ENCODE results near the gene SPOCK1.

The SPOCK1 gene

DNA sequence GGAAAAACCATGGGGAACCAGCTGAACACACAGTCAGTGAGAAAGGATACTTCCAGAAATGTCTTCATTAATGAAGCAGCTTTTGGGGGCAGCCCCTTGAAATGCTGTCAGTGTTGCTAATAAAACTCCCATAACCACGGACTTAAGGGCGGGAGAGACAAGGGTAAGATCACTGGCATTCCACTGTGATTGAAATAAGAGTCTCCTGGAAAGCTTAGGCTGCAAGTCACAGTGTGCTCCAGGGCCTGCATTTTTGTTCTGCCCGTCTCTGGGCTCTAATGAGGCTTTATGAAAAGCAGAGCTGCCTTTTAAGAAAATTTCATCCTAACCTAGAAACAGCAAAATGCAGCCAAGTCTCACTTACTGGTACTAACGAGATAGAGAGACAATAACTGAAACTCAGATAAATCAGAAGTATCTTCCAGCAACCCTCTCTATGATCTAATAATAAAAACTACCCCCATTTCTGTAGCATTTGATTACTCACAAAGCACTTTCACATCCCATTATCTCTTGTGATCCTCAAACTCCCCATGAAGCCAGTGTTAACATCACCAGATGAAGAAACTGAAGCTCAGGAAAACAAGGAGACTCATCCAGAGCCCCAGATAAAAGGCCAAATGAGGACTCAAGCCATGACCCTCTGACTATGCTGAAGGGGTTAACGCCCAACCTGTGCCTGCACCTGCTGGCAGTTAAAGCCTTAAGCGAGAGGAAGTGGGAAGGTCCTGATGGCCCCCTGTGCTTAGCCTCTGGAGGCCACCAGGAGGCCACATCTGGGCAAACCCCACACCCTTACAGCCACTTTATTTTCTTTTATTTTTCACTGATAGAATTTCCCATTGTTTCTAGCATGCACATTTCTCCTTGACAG, 37.5 kb downstream of the SPOCK1 start:
- Histone ChIP-seq H3K4me1 (ENCODE audit: control insufficient read depth, insufficient read depth, low read length) (no peaks in the 10 kb centered on the region), H3K27me3 (ENCODE audit: control insufficient read depth, insufficient read depth, low read length) (no peaks in the 10 kb centered on the region), H3K9ac (ENCODE audit: low read length) (no peak overlapping the region), H3K27ac (ENCODE audit: low read depth, low read length) (no peak overlapping the region), H3K36me3 (ENCODE audit: control insufficient read depth, insufficient read depth, low read length) (no peaks in the 10 kb centered on the region), H3K4me3 (ENCODE audit: low read length) (no peak overlapping the region)

DNA sequence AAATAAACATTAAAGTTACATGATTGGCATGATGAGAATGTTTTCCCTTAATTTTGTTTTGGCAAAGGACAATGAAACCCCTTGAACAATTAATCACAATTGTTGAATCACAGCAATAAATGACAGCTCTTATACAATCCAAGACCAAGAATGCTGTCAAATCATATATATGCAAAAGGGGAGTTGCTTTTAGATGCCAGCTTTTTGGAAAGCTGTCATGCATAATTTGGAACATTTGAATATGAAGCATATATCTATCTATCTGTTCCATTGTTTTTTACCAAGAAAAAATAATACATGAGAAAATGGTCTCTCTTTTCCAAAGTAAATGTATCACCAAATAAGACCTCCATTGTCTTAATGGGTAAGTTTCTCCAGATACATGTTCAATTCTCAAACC, 44.5 kb downstream of the SPOCK1 start:
- Histone ChIP-seq H3K36me3 (ENCODE audit: control insufficient read depth, insufficient read depth, low read length) (no peaks in the 10 kb centered on the region), H3K9ac (ENCODE audit: low read length) (no peak overlapping the region)

DNA sequence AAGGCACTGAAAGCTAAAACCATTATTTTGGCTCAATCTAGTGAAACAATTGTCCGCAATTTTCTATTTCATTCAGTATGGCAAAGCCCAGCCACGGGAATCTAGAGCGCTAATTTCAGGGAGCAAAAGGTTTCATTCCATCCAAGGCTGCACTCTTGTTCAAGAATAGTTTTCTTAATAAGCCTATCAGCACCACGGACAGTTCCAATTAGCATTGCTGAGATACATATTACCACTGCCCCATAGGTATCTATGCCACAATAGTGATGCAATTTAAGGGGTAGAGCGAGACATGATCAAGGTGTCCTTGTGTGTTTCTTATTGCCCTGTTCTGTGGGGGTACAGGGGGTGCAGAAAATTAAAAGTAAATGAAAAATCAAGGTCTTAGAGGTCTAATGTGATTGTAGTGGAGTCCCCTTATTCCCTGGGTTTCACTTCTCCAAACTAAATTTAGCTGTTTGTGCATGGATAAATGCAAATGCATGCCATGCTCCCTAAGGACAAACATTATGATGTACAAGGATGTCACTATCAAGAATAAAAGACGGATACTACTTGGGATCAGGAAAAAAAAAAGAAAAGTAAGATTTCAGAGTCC, 45.5 kb downstream of the SPOCK1 start:
- no peak overlapping the region for H3K9ac ChIP-seq (ENCODE audit: low read length)
- no peaks in the 10 kb centered on the region for H3K36me3 ChIP-seq (ENCODE audit: control insufficient read depth, insufficient read depth, low read length)
- no peaks in the 10 kb centered on the region for H3K27me3 ChIP-seq (ENCODE audit: control insufficient read depth, insufficient read depth, low read length)
- no peaks in the 10 kb centered on the region for H3K4me1 ChIP-seq (ENCODE audit: control insufficient read depth, insufficient read depth, low read length)
- no peak overlapping the region for H3K4me3 ChIP-seq (ENCODE audit: low read length)
- H3K27ac ChIP-seq (ENCODE audit: low read depth, low read length): no peak overlapping the region

More for the DNA sequence above, 44.5 kb downstream of the SPOCK1 start:
- Histone ChIP-seq H3K4me3 (ENCODE audit: low read length) (no peak overlapping the region), H3K27ac (ENCODE audit: low read depth, low read length) (no peak overlapping the region), H3K27me3 (ENCODE audit: control insufficient read depth, insufficient read depth, low read length) (no peaks in the 10 kb centered on the region), H3K4me1 (ENCODE audit: control insufficient read depth, insufficient read depth, low read length) (no peaks in the 10 kb centered on the region)

DNA sequence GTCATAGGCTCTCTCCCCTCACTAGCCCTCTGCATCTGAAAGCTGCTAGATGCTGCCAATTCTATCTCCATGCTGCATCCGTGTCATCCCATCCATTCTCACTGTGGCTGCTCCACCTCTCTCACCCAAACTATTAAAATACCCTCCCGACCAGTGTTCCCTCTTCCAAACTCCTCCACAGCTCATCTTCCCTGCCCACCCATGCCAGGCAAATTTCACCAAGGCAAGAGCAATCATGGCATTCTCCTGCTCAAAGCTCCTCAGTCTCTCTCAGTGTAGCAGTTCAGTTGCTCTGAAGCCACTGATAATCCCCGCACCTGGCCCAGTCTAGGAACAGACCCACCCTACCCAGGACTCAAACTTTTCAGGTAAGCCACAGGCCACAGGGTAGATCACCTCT, 48.4 kb downstream of the SPOCK1 start:
- Histone ChIP-seq H3K4me3 (ENCODE audit: low read length) (no peak overlapping the region), H3K27ac (ENCODE audit: low read depth, low read length) (no peak overlapping the region), H3K9ac (ENCODE audit: low read length) (no peak overlapping the region), H3K36me3 (ENCODE audit: control insufficient read depth, insufficient read depth, low read length) (no peaks in the 10 kb centered on the region), H3K27me3 (ENCODE audit: control insufficient read depth, insufficient read depth, low read length) (no peaks in the 10 kb centered on the region), H3K4me1 (ENCODE audit: control insufficient read depth, insufficient read depth, low read length) (no peaks in the 10 kb centered on the region)

DNA sequence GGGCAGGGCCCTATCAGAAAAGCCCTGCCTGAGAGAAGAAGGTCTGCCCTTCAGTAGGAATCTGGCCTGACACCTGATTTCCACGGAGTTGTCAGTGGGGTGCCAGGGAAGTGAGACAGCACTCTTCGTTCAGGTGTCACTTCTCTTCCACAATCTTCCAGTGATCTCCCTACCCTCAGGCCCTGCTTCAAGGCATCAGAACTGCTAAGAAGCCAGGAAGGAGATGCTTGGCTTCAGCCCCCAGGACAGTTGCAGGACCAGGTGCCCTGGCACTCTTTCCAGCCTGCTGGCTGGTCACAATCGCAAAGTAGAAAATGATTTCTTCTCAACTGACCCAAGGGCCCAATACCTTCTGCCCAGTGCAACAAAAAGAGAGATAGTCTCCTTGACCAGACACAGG, 50.3 kb downstream of the SPOCK1 start:
- H3K36me3 ChIP-seq (ENCODE audit: control insufficient read depth, insufficient read depth, low read length): no peaks in the 10 kb centered on the region
- H3K27ac ChIP-seq (ENCODE audit: low read depth, low read length): no peak overlapping the region
- no peak overlapping the region for H3K9ac ChIP-seq (ENCODE audit: low read length)
- H3K4me1 ChIP-seq (ENCODE audit: control insufficient read depth, insufficient read depth, low read length): no peaks in the 10 kb centered on the region
- no peak overlapping the region for H3K4me3 ChIP-seq (ENCODE audit: low read length)
- H3K27me3 ChIP-seq (ENCODE audit: control insufficient read depth, insufficient read depth, low read length): no peaks in the 10 kb centered on the region

DNA sequence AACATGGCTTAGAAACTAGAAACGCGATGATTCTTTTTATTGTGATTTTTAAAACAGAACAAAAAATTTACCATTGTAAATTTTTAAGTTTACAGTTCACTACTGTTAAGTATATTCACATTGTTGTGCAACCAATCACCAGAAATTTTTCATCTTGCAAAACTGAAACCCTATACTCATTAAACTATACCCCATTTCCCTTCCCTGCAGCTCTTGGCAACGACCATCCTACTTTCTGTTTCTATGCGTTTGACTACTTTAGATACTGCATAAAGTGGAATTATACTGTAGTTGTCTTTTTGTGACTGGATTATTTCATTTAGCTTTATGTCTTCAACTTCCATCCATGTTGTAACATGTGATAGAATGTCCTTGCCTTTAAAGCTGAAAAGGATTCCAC, 52.5 kb downstream of the SPOCK1 start:
- no peak overlapping the region for H3K27ac ChIP-seq (ENCODE audit: low read depth, low read length)

DNA sequence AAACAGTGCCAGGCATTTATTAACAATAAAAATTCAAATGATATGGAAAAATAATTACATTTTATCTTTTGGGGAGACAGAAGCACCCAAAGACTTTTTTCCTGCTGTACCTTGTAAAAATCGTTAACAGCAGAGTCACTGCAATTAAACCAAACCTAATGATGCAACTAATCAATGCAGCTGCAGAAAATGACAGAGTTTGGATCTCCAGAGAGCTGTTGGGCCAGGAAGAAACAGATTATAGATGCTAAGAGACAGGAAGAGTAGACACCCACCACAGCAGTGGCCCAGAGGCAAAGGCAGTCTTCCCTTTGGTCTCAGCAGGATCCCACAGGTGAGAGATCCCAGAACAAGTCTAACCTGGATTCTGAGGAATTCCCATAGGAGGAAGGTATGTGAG, 53.0 kb downstream of the SPOCK1 start:
- no peaks in the 10 kb centered on the region for H3K27me3 ChIP-seq (ENCODE audit: control insufficient read depth, insufficient read depth, low read length)
- no peak overlapping the region for H3K4me3 ChIP-seq (ENCODE audit: low read length)
- no peak overlapping the region for H3K9ac ChIP-seq (ENCODE audit: low read length)
- H3K27ac ChIP-seq (ENCODE audit: low read depth, low read length): no peak overlapping the region
- H3K36me3 ChIP-seq (ENCODE audit: control insufficient read depth, insufficient read depth, low read length): no peaks in the 10 kb centered on the region
- no peaks in the 10 kb centered on the region for H3K4me1 ChIP-seq (ENCODE audit: control insufficient read depth, insufficient read depth, low read length)

More for the DNA sequence above, 52.5 kb downstream of the SPOCK1 start:
- Histone ChIP-seq H3K4me3 (ENCODE audit: low read length) (no peak overlapping the region), H3K36me3 (ENCODE audit: control insufficient read depth, insufficient read depth, low read length) (no peaks in the 10 kb centered on the region), H3K4me1 (ENCODE audit: control insufficient read depth, insufficient read depth, low read length) (no peaks in the 10 kb centered on the region), H3K27me3 (ENCODE audit: control insufficient read depth, insufficient read depth, low read length) (no peaks in the 10 kb centered on the region), H3K9ac (ENCODE audit: low read length) (no peak overlapping the region)

DNA sequence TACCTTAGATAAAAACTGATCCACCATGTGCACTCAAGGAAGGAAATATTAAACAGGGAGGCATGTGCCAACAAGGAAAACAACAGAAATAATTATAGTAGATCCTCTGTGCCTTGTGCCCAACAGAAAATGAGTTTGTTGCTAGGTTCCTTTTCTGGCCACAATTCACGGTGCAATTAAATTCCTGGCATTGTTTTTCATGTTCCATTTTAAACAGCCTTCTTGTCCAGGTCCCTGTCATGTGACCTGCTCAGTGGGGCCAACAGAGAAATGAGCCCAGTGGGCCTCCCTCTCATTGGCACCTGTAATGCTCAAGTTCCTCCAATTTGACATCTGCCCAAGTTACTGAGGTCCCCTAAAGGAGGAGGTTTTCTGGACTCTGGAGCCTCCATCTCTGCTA, 56.5 kb downstream of the SPOCK1 start:
- H3K4me1 ChIP-seq (ENCODE audit: control insufficient read depth, insufficient read depth, low read length): no peaks in the 10 kb centered on the region
- no peak overlapping the region for H3K4me3 ChIP-seq (ENCODE audit: low read length)
- no peak overlapping the region for H3K27ac ChIP-seq (ENCODE audit: low read depth, low read length)
- H3K27me3 ChIP-seq (ENCODE audit: control insufficient read depth, insufficient read depth, low read length): no peaks in the 10 kb centered on the region
- H3K36me3 ChIP-seq (ENCODE audit: control insufficient read depth, insufficient read depth, low read length): no peaks in the 10 kb centered on the region
- no peak overlapping the region for H3K9ac ChIP-seq (ENCODE audit: low read length)

DNA sequence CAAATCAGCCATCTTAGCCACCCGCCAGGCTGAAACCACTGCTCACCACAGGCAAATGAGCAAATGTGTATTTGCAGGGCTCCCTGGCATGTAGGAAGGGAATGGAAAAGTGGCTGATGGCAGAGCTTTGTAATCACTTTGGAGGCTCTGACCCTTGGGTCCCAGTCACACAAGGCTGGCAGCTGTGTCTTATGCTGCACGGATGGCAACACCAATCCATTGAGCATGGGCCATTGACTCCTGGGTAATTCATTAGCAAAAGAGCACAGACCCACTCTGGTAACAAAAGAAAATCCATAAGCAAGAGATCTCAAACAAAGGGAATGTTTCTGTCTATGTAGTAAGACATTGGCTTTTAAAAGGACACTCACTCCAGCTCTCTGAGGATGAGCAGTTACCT, 57.6 kb downstream of the SPOCK1 start:
- H3K36me3 ChIP-seq (ENCODE audit: control insufficient read depth, insufficient read depth, low read length): no peaks in the 10 kb centered on the region
- H3K27me3 ChIP-seq (ENCODE audit: control insufficient read depth, insufficient read depth, low read length): no peaks in the 10 kb centered on the region
- no peak overlapping the region for H3K4me3 ChIP-seq (ENCODE audit: low read length)
- no peak overlapping the region for H3K9ac ChIP-seq (ENCODE audit: low read length)
- H3K4me1 ChIP-seq (ENCODE audit: control insufficient read depth, insufficient read depth, low read length): no peaks in the 10 kb centered on the region
- H3K27ac ChIP-seq (ENCODE audit: low read depth, low read length): no peak overlapping the region

DNA sequence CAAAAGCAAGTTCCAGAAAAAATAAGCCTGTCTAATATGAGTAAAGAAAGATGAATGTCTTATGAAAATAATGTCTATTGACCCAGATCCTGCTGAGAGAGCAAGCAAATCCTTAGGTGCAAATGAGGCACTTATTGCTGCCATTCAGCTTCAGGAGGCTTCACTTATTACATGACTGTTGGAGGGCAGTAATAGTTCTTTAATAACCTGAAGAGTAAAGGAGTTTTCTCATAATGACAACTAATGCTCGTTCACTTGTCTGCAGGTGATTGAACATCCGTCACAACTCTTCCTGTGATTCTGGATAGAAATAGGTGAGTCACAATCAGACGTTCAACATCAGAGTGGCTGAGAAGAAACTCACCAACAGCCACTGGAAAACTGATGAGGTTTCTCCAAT, 58.3 kb downstream of the SPOCK1 start:
- no peaks in the 10 kb centered on the region for H3K4me1 ChIP-seq (ENCODE audit: control insufficient read depth, insufficient read depth, low read length)
- H3K27me3 ChIP-seq (ENCODE audit: control insufficient read depth, insufficient read depth, low read length): no peaks in the 10 kb centered on the region

DNA sequence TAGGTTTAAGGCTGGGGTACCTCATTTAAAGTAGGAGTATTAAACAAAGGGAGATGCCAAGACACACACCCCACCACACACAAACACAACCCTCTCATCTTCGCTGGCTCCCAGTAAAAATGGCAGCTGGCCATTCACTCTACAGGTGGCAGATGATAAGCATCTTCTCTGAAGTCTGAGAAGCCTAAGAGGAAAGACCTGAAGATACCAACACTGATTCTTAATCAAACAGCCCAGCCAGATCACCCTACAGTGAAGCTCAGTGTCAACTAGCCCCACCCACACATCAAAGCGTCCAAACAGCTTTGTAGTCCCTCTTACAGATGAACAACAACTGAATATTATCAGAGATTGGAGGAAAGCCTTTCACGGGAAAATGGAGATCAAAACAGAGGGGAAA, 59.5 kb downstream of the SPOCK1 start:
- Histone ChIP-seq H3K9ac (ENCODE audit: low read length) (no peak overlapping the region), H3K27me3 (ENCODE audit: control insufficient read depth, insufficient read depth, low read length) (no peaks in the 10 kb centered on the region), H3K27ac (ENCODE audit: low read depth, low read length) (no peak overlapping the region), H3K36me3 (ENCODE audit: control insufficient read depth, insufficient read depth, low read length) (no peaks in the 10 kb centered on the region), H3K4me1 (ENCODE audit: control insufficient read depth, insufficient read depth, low read length) (no peaks in the 10 kb centered on the region), H3K4me3 (ENCODE audit: low read length) (no peak overlapping the region)

More for the DNA sequence above, 58.3 kb downstream of the SPOCK1 start:
- Histone ChIP-seq H3K4me3 (ENCODE audit: low read length) (no peak overlapping the region), H3K36me3 (ENCODE audit: control insufficient read depth, insufficient read depth, low read length) (no peaks in the 10 kb centered on the region), H3K9ac (ENCODE audit: low read length) (no peak overlapping the region), H3K27ac (ENCODE audit: low read depth, low read length) (no peak overlapping the region)

DNA sequence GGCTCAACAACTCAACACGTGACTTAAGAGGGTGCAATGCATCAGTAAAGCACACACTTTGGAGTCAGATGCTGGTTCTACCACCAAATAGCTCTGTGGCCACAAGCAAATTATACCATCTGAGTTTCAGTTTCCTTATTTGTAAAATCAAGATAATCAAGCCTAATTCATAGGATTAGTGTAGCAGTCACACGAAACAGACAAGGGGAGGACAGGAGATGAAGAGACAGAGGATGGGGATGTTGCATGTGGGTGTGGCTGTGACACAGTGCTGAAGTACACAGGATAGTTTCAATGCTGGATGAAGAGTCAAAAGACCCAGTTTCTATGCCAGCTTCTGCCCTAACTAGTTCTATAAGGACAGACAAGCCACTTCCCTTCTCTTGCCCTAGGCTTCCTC, 60.2 kb downstream of the SPOCK1 start:
- H3K36me3 ChIP-seq (ENCODE audit: control insufficient read depth, insufficient read depth, low read length): no peaks in the 10 kb centered on the region
- H3K27ac ChIP-seq (ENCODE audit: low read depth, low read length): no peak overlapping the region
- H3K4me1 ChIP-seq (ENCODE audit: control insufficient read depth, insufficient read depth, low read length): no peaks in the 10 kb centered on the region
- H3K4me3 ChIP-seq (ENCODE audit: low read length): no peak overlapping the region
- no peak overlapping the region for H3K9ac ChIP-seq (ENCODE audit: low read length)
- no peaks in the 10 kb centered on the region for H3K27me3 ChIP-seq (ENCODE audit: control insufficient read depth, insufficient read depth, low read length)

DNA sequence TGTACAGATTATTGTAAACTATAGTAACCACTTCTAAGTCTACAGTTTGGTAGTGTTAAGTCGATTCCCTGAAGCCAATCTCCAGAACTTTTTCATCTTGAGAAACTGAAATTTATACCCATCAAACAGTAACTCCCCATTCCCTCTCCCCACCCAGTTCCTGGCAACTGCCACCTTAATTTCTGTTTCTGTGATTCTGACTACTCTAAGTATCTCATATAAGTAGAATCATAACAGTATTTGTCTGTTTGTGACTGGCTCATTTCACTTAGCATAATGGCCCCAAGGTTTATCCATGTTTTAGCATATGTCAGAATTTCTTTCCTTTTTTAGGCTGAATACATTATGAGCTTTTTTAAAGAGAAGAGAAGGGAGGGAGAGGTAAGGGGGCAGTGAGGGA, 61.4 kb downstream of the SPOCK1 start:
- no peaks in the 10 kb centered on the region for H3K36me3 ChIP-seq (ENCODE audit: control insufficient read depth, insufficient read depth, low read length)
- no peaks in the 10 kb centered on the region for H3K4me1 ChIP-seq (ENCODE audit: control insufficient read depth, insufficient read depth, low read length)
- H3K9ac ChIP-seq (ENCODE audit: low read length): no peak overlapping the region

More for the DNA sequence above, 61.4 kb downstream of the SPOCK1 start:
- no peaks in the 10 kb centered on the region for H3K27me3 ChIP-seq (ENCODE audit: control insufficient read depth, insufficient read depth, low read length)
- no peak overlapping the region for H3K27ac ChIP-seq (ENCODE audit: low read depth, low read length)
- no peak overlapping the region for H3K4me3 ChIP-seq (ENCODE audit: low read length)

Data from rectal smooth muscle tissue (tissue), 1 donor.